GM12878 (cell line): ENCODE measurements around the gene TAS2R46. TPM values are rescaled to one million over a fixed set of nuclear protein-coding genes. Genes with fewer than 3 reads are reported as not detected.

Experiments used
- ATAC-seq: fragments of 200-7000 bp; cut with Tn5 transposase; 3 replicates; pipeline ENCODE4 v1.9.1; 2020; ENCODE audit warnings: mild to moderate bottlenecking, moderate library complexity
- BruUV-seq: library from RNA; stranded (reverse); fragments of 400-500 nt; replicated peaks from 2 replicates; lab custom pipeline; 2021; lab: Mats Ljungman, UMichigan
- CTCF ChIA-PET: fragments of 300-600 bp; sonication (Branson Sonifier 250); formaldehyde crosslinking; extraction: SDS; loops from one replicate; lab custom pipeline; 2021; ENCODE audit warnings: inconsistent platforms; lab: Yijun Ruan, JAX
- POLR2A ChIA-PET: fragments of 350-600 bp; formaldehyde crosslinking; extraction: SDS; loops from one replicate; lab custom pipeline; 2021; ENCODE audit warnings: inconsistent platforms; lab: Charles Lee
- RAD21 ChIA-PET: fragments of 300-600 bp; sonication (Branson Sonifier 250); formaldehyde crosslinking; loops from one replicate; lab custom pipeline; 2023; ENCODE audit warnings: antibody characterized with exemption; ENCODE audit not compliant: unreplicated experiment; lab: Charles Lee
- SMC1A ChIA-PET: fragments of 300-600 bp; sonication (Branson Sonifier 250); formaldehyde crosslinking; loops from one replicate; lab custom pipeline; 2023; ENCODE audit not compliant: unreplicated experiment, uncharacterized antibody; lab: Charles Lee
- DNase-seq: peaks from one replicate; pipeline ENCODE4 v3.0.0-alpha.2; 2011; ENCODE audit warnings: low read depth, low spot score
- FAIRE-seq: peaks from 3 replicates; lab custom pipeline; 2011; peaks lifted over from hg19 to GRCh38; lab: Jason Lieb, UNC
- H2AFZ ChIP-seq: 2 replicates; pipeline ENCODE4 v1.6.0; 2011; ENCODE audit warnings: low read depth, low read length, control low read depth; ENCODE audit not compliant: control insufficient read depth
- H3K27ac ChIP-seq: 2 replicates; pipeline ENCODE4 v1.5.1; 2011; ENCODE audit warnings: control low read depth; ENCODE audit not compliant: control insufficient read depth, insufficient read depth
- H3K27me3 ChIP-seq, 2 experiments: replicated peaks in 1 of 2; 2 replicates each; pipeline versions ENCODE4 v1.6.0 to v1.6.1; 2011; ENCODE audit warnings: low read length in 1 of 2; ENCODE audit not compliant: control insufficient read depth in 2 of 2, insufficient read depth in 2 of 2
- H3K36me3 ChIP-seq, 2 experiments: 2 replicates each; pipeline ENCODE4 v1.5.1; 2011; ENCODE audit warnings: low read length in 1 of 2; ENCODE audit not compliant: control insufficient read depth in 2 of 2, insufficient read depth in 2 of 2
- H3K4me1 ChIP-seq: 2 replicates; pipeline ENCODE4 v1.6.1; 2011; ENCODE audit warnings: mild to moderate bottlenecking, low read length, moderate library complexity, mixed read lengths; ENCODE audit not compliant: control insufficient read depth, insufficient read depth
- H3K4me2 ChIP-seq: 2 replicates; pipeline ENCODE4 v1.6.0; 2011; ENCODE audit warnings: control low read depth; ENCODE audit not compliant: control insufficient read depth, insufficient read depth
- H3K4me3 ChIP-seq: fragments of 200-600 bp; sonication (generic); 2 replicates; pipeline ENCODE4 v1.5.1; 2016
- H3K79me2 ChIP-seq: 2 replicates; pipeline ENCODE4 v1.6.0; 2011; ENCODE audit warnings: low read length; ENCODE audit not compliant: control insufficient read depth, insufficient read depth
- H3K9ac ChIP-seq: 2 replicates; pipeline ENCODE4 v1.8.0; 2011; ENCODE audit warnings: low read length, control low read depth, mixed read lengths; ENCODE audit not compliant: control insufficient read depth, insufficient read depth
- H3K9me3 ChIP-seq: replicated peaks from 3 replicates; pipeline ENCODE4 v1.5.1; 2011; ENCODE audit warnings: mild to moderate bottlenecking, low read length; ENCODE audit not compliant: control insufficient read depth, insufficient read depth
- H4K20me1 ChIP-seq: 2 replicates; pipeline ENCODE4 v1.6.0; 2011; ENCODE audit not compliant: control insufficient read depth, insufficient read depth
- DPF2 ChIP-seq: fragments of 450-650 bp; IDR thresholded peaks from 2 replicates; pipeline ENCODE4 v1.6.1; 2017; ENCODE audit warnings: mild to moderate bottlenecking
- MEF2B ChIP-seq: fragments of 450-650 bp; IDR thresholded peaks from 2 replicates; pipeline ENCODE4 v1.6.1; 2018; ENCODE audit warnings: mild to moderate bottlenecking, moderate library complexity; ENCODE audit not compliant: partially characterized antibody, poor library complexity, severe bottlenecking
- MTA3 ChIP-seq: IDR thresholded peaks from 2 replicates; pipeline ENCODE4 v1.6.1; 2012; ENCODE audit warnings: low read length, inconsistent platforms, borderline replicate concordance
- NFYB ChIP-seq: IDR thresholded peaks from 2 replicates; pipeline ENCODE4 v1.6.1; 2011; ENCODE audit warnings: low read depth, mild to moderate bottlenecking, low read length, improper control_type of control experiment, moderate library complexity; ENCODE audit not compliant: insufficient read depth
- RBBP5 ChIP-seq: fragments of 200-600 bp; sonication (generic); conservative IDR thresholded peaks from 2 replicates; pipeline ENCODE4 v1.6.1; 2016
- SIX5 ChIP-seq: IDR thresholded peaks from 2 replicates; pipeline ENCODE4 v1.6.1; 2011; ENCODE audit warnings: mild to moderate bottlenecking, low read depth, low read length, moderate library complexity; ENCODE audit not compliant: severe bottlenecking
- SUPT20H ChIP-seq: IDR thresholded peaks from 2 replicates; pipeline ENCODE4 v1.6.1; 2011; ENCODE audit warnings: low read depth, mild to moderate bottlenecking, low read length, moderate library complexity, borderline replicate concordance; ENCODE audit not compliant: control insufficient read depth
- TBL1XR1 ChIP-seq: IDR thresholded peaks from 2 replicates; pipeline ENCODE4 v1.6.1; 2012; ENCODE audit warnings: low read depth, low read length, improper control_type of control experiment
- TCF3 ChIP-seq: IDR thresholded peaks from 2 replicates; pipeline ENCODE4 v1.6.1; 2012; ENCODE audit warnings: low read depth, mild to moderate bottlenecking, low read length, borderline replicate concordance; ENCODE audit not compliant: insufficient read depth
- YY1 ChIP-seq: IDR thresholded peaks from 2 replicates; pipeline ENCODE4 v1.6.1; 2011; ENCODE audit warnings: low read depth, mild to moderate bottlenecking, low read length
- ZBED1 ChIP-seq: IDR thresholded peaks from 2 replicates; pipeline ENCODE4 v1.6.1; 2016; ENCODE audit warnings: borderline replicate concordance
- ZNF24 ChIP-seq: fragments of 450-650 bp; IDR thresholded peaks from 2 replicates; pipeline ENCODE4 v1.6.1; 2017; ENCODE audit warnings: antibody characterized with exemption, mild to moderate bottlenecking
- ZNF622 ChIP-seq: fragments of 450-650 bp; IDR thresholded peaks from 2 replicates; pipeline ENCODE4 v1.6.1; 2017; ENCODE audit warnings: mild to moderate bottlenecking, inconsistent platforms
- ZSCAN29 ChIP-seq: fragments of 450-650 bp; IDR thresholded peaks from 2 replicates; pipeline ENCODE4 v1.6.1; 2017; ENCODE audit warnings: mild to moderate bottlenecking, moderate library complexity
- WGBS: methylation state at CpG from one replicate; pipeline ENCODE4 v1.1.6; 2016; ENCODE audit warnings: low lambda C conversion rate; ENCODE audit not compliant: insufficient replicate concordance, insufficient coverage; ENCODE audit errors: missing lambda C conversion rate; 5-methylcytosine and 5-hydroxymethylcytosine counted together
- in situ Hi-C: fragments of 300-500 bp; cut with MboI; formaldehyde crosslinking; loops from 9 replicates; pipeline ENCODE4 v1.14.3; 2018; ENCODE audit warnings: mixed read lengths
- intact Hi-C: fragments of 100-400 bp; cut with micrococcal nuclease; formaldehyde crosslinking; loops from one replicate; pipeline ENCODE4 v1.14.2; 2022; ENCODE audit not compliant: unreplicated experiment
- polyA plus RNA-seq, 11 experiments: library from polyadenylated mRNA; depleted of rRNA in 4 of 11; unstranded in 6 of 11; stranded (reverse) in 5 of 11; fragments of >200 nt; fragmentation: Nextera tagmentation in 4 of 11; fragmentation: Illumina TruSeq in 1 of 11; extraction: Ambion mirVana in 4 of 11; extraction: Trizol in 1 of 11; gene quantifications; 1 replicate in 1 of 11; 2 replicates in 10 of 11; pipeline versions ENCODE4 v1.2.1 to v1.2.3, GENCODE V29; 2011 to 2016; ENCODE audit warnings: inconsistent platforms in 2 of 11, missing spikeins in 2 of 11, low read depth in 1 of 11
- total RNA-seq, 4 experiments: library from RNA; depleted of rRNA in 3 of 4; stranded (reverse); fragments of >200 nt in 3 of 4; fragmentation: Illumina TruSeq in 1 of 4; extraction: Trizol in 1 of 4; gene quantifications; 2 replicates each; pipeline versions ENCODE4 v1.2.1 to v1.2.3, GENCODE V29; 2013 to 2021
- TF ChIP-seq, protein P1 (sequence below): IDR thresholded peaks from 2 replicates; pipeline ENCODE4 v1.6.1; 2012; ENCODE audit warnings: low read depth, low read length, improper control_type of control experiment
- TF ChIP-seq, protein P2 (sequence below): IDR thresholded peaks from 2 replicates; pipeline ENCODE4 v1.6.1; 2011; ENCODE audit warnings: low read depth, mild to moderate bottlenecking, low read length, moderate library complexity, borderline replicate concordance; ENCODE audit errors: extremely low read depth
- TF ChIP-seq, protein P3 (sequence below): IDR thresholded peaks from 2 replicates; pipeline ENCODE4 v1.6.1; 2011; ENCODE audit warnings: mild to moderate bottlenecking, low read depth, low read length, moderate library complexity; ENCODE audit not compliant: insufficient replicate concordance
- TF ChIP-seq, protein P4 (sequence below): fragments of 450-650 bp; IDR thresholded peaks from 2 replicates; pipeline ENCODE4 v1.6.1; 2017; ENCODE audit warnings: mild to moderate bottlenecking
- TF ChIP-seq, protein P5 (sequence below): fragments of 450-650 bp; IDR thresholded peaks from 2 replicates; pipeline ENCODE4 v1.6.1; 2018; ENCODE audit warnings: mild to moderate bottlenecking, low read depth, moderate library complexity; ENCODE audit not compliant: partially characterized antibody

Gene TAS2R46
- total and polyA plus RNA-seq, 10 of the 15 experiments (the other 5 are each of a cell fraction or from before 2014, with no cell fraction given) = 0.07 to 3.8 (median 0.55) TPM; not detected in 2

DNA sequence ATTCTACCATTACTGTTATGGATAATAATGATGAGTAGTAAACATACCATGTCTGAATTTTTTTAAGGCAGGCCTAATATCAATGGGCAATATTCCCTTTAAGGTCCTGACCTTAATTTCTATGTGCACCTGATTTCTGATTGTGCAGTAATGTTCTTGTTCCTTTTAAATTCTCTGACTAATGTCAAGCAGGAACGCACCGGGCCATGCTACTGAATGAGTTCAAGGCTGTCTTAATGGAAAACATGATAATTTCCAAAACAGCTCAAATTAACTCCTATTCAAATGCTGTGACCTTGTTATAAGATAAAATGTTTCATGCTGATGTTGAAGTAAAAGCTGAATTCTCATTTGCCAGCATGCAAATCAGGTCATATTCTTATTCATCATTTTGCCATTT is 6.8 kb downstream of the TAS2R46 start:
- no peaks in the 10 kb centered on the region for H4K20me1 ChIP-seq
- 100% methylated on average over 2 of the region's 2 CpGs for WGBS
- RAD21 ChIA-PET = no interaction called here
- CTCF ChIA-PET = no interaction called here
- DNase-seq = no peak
- intact Hi-C loops (no loop called here), in situ Hi-C loops (no loop called here)
- H2AFZ ChIP-seq = no peak overlapping the region
- H3K36me3 ChIP-seq = no peaks in the 10 kb centered on the region; a peak in 1 of 4 replicates
- SMC1A ChIA-PET = no interaction called here
- POLR2A ChIA-PET = no interaction called here
- no peak for FAIRE-seq
- no peak overlapping the region for H3K4me3 ChIP-seq
- H3K9me3 ChIP-seq = no peaks in the 10 kb centered on the region; the same call in none of the 3 replicates
- H3K27me3 ChIP-seq = no peaks in the 10 kb centered on the region
- H3K4me1 ChIP-seq = no peaks in the 10 kb centered on the region
- no peak overlapping the region for H3K4me2 ChIP-seq
- BruUV-seq = no TSS peak
- H3K79me2 ChIP-seq = no peaks in the 10 kb centered on the region
- H3K27ac ChIP-seq = no peak overlapping the region
- H3K9ac ChIP-seq = no peak overlapping the region
- ATAC-seq = no peak
- TF ChIP-seq, protein P1, sequence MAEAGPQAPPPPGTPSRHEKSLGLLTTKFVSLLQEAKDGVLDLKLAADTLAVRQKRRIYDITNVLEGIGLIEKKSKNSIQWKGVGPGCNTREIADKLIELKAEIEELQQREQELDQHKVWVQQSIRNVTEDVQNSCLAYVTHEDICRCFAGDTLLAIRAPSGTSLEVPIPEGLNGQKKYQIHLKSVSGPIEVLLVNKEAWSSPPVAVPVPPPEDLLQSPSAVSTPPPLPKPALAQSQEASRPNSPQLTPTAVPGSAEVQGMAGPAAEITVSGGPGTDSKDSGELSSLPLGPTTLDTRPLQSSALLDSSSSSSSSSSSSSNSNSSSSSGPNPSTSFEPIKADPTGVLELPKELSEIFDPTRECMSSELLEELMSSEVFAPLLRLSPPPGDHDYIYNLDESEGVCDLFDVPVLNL = no peak
- TF ChIP-seq NFYB (no peak), TCF3 (no peak), TBL1XR1 (no peak), SUPT20H (no peak), ZNF24 (no peak), ZNF622 (no peak), MTA3 (no peak), DPF2 (no peak), ZSCAN29 (no peak), YY1 (no peak), SIX5 (no peak), MEF2B (no peak), ZBED1 (no peak), RBBP5 (no peak)
- TF ChIP-seq, protein P2, sequence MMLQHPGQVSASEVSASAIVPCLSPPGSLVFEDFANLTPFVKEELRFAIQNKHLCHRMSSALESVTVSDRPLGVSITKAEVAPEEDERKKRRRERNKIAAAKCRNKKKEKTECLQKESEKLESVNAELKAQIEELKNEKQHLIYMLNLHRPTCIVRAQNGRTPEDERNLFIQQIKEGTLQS = no peak
- TF ChIP-seq, protein P3, sequence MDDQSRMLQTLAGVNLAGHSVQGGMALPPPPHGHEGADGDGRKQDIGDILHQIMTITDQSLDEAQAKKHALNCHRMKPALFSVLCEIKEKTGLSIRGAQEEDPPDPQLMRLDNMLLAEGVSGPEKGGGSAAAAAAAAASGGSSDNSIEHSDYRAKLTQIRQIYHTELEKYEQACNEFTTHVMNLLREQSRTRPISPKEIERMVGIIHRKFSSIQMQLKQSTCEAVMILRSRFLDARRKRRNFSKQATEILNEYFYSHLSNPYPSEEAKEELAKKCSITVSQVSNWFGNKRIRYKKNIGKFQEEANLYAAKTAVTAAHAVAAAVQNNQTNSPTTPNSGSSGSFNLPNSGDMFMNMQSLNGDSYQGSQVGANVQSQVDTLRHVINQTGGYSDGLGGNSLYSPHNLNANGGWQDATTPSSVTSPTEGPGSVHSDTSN = no peak
- TF ChIP-seq, protein P4, sequence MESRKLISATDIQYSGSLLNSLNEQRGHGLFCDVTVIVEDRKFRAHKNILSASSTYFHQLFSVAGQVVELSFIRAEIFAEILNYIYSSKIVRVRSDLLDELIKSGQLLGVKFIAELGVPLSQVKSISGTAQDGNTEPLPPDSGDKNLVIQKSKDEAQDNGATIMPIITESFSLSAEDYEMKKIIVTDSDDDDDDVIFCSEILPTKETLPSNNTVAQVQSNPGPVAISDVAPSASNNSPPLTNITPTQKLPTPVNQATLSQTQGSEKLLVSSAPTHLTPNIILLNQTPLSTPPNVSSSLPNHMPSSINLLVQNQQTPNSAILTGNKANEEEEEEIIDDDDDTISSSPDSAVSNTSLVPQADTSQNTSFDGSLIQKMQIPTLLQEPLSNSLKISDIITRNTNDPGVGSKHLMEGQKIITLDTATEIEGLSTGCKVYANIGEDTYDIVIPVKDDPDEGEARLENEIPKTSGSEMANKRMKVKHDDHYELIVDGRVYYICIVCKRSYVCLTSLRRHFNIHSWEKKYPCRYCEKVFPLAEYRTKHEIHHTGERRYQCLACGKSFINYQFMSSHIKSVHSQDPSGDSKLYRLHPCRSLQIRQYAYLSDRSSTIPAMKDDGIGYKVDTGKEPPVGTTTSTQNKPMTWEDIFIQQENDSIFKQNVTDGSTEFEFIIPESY = no peak
- TF ChIP-seq, protein P5, sequence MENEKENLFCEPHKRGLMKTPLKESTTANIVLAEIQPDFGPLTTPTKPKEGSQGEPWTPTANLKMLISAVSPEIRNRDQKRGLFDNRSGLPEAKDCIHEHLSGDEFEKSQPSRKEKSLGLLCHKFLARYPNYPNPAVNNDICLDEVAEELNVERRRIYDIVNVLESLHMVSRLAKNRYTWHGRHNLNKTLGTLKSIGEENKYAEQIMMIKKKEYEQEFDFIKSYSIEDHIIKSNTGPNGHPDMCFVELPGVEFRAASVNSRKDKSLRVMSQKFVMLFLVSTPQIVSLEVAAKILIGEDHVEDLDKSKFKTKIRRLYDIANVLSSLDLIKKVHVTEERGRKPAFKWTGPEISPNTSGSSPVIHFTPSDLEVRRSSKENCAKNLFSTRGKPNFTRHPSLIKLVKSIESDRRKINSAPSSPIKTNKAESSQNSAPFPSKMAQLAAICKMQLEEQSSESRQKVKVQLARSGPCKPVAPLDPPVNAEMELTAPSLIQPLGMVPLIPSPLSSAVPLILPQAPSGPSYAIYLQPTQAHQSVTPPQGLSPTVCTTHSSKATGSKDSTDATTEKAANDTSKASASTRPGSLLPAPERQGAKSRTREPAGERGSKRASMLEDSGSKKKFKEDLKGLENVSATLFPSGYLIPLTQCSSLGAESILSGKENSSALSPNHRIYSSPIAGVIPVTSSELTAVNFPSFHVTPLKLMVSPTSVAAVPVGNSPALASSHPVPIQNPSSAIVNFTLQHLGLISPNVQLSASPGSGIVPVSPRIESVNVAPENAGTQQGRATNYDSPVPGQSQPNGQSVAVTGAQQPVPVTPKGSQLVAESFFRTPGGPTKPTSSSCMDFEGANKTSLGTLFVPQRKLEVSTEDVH = no peak
